Brain microvascular endothelial cell (primary cell): ENCODE measurements around the gene RUNX1.

Source experiments
- DNase-seq: peaks from one replicate; pipeline ENCODE4 v3.0.0-alpha.2; 2020
- H3K27ac ChIP-seq: fragments of 250-450 bp; sonication (Bioruptor Pico); 2 replicates; pipeline ENCODE4 v1.5.1; 2020; ENCODE audit warnings: mild to moderate bottlenecking, moderate library complexity
- H3K27me3 ChIP-seq: fragments of 250-450 bp; sonication (Bioruptor Pico); replicated peaks from 2 replicates; pipeline ENCODE4 v1.5.1; 2020; ENCODE audit warnings: mild to moderate bottlenecking
- H3K36me3 ChIP-seq: fragments of 250-450 bp; sonication (Bioruptor Pico); replicated peaks from 2 replicates; pipeline ENCODE4 v1.5.1; 2020; ENCODE audit warnings: mild to moderate bottlenecking
- H3K4me3 ChIP-seq: 2 replicates; pipeline ENCODE4 v1.5.1; 2011; ENCODE audit warnings: low read depth, mild to moderate bottlenecking, control low read depth, low read length, moderate library complexity
- CTCF ChIP-seq: IDR thresholded peaks from 2 replicates; pipeline ENCODE4 v1.5.1; 2011; ENCODE audit warnings: low read depth, mild to moderate bottlenecking, moderate library complexity, low read length, control low read depth, inconsistent platforms; ENCODE audit errors: missing control alignments
- in situ Hi-C: cut with HindIII; loops from 2 replicates; pipeline ENCODE4 v1.10.0; 2017; ENCODE audit warnings: low sequenced_read_pairs, low pct_ligation_motif_present

RUNX1 gene

GRCh38 chr21:34910396-34910795, 138.7 kb downstream of the RUNX1 start:
- in situ Hi-C loops, result no loop called here
- Histone ChIP-seq H3K27ac (no peak overlapping the region), H3K27me3 (no peaks in the 10 kb centered on the region), H3K4me3 (no peak overlapping the region), H3K36me3 (no peaks in the 10 kb centered on the region)
- no peak for DNase-seq
- TF ChIP-seq CTCF, result no peak

- Histone ChIP-seq H3K27ac (no peak overlapping the region), H3K36me3 (no peaks in the 10 kb centered on the region), H3K27me3 (no peaks in the 10 kb centered on the region), H3K4me3 (no peak overlapping the region)
- no peak for TF ChIP-seq CTCF
- DNase-seq, result no peak
- in situ Hi-C loops, result no loop called here
Observed at GRCh38 chr21:34909492-34910292, 139.4 kb downstream of the RUNX1 start.

GRCh38 chr21:34908419-34909055, 140.6 kb downstream of the RUNX1 start:
- no peak for DNase-seq
- no peaks in the 10 kb centered on the region for H3K27me3 ChIP-seq
- H3K27ac ChIP-seq, result no peak overlapping the region
- no peak for TF ChIP-seq CTCF
- H3K4me3 ChIP-seq, result no peak overlapping the region
- no peaks in the 10 kb centered on the region for H3K36me3 ChIP-seq
- in situ Hi-C loops, result no loop called here

- no peak for TF ChIP-seq CTCF
- in situ Hi-C loops, result no loop called here
- no peak for DNase-seq
- H3K4me3 ChIP-seq, result no peak overlapping the region
- H3K36me3 ChIP-seq, result no peaks in the 10 kb centered on the region
- H3K27me3 ChIP-seq, result no peaks in the 10 kb centered on the region
- no peak overlapping the region for H3K27ac ChIP-seq
Observed at GRCh38 chr21:34907461-34908418, 141.4 kb downstream of the RUNX1 start.

GRCh38 chr21:34906401-34906800, 142.7 kb downstream of the RUNX1 start:
- no peak overlapping the region for H3K4me3 ChIP-seq
- H3K36me3 ChIP-seq, result no peaks in the 10 kb centered on the region
- H3K27me3 ChIP-seq, result no peaks in the 10 kb centered on the region
- H3K27ac ChIP-seq, result no peak overlapping the region
- no peak for DNase-seq
- TF ChIP-seq CTCF, result no peak
- in situ Hi-C loops, result no loop called here
